H1 (cell line): ENCODE results near the gene KHDRBS2. TPM values are rescaled to one million over a fixed set of nuclear protein-coding genes. Genes with fewer than 3 reads are reported as not detected.

ENCODE experiments used
- CTCF ChIA-PET: fragments of 300-600 bp; sonication (Branson Sonifier 250); formaldehyde crosslinking; loops from one replicate; lab custom pipeline; 2021; ENCODE audit not compliant: partially characterized antibody; lab: Charles Lee
- POLR2A ChIA-PET: fragments of 300-600 bp; sonication (Branson Sonifier 250); formaldehyde crosslinking; loops from one replicate; lab custom pipeline; 2021; ENCODE audit warnings: inconsistent platforms; ENCODE audit not compliant: partially characterized antibody; lab: Charles Lee
- DNase-seq, 2 experiments: peaks; one replicate each; pipeline versions ENCODE4 v3.0.0 to v3.0.0-alpha.2; 2010 to 2022; ENCODE audit warnings: low spot score in 2 of 2, low read depth in 1 of 2, mixed read lengths in 1 of 2
- FAIRE-seq: peaks from 2 replicates; lab custom pipeline; 2011; peaks lifted over from hg19 to GRCh38; lab: Jason Lieb, UNC
- H2AFZ ChIP-seq: 2 replicates; pipeline ENCODE4 v1.8.1; 2012; ENCODE audit warnings: low read length, inconsistent platforms
- H2AK5ac ChIP-seq: 2 replicates; pipeline ENCODE4 v1.6.1; 2013; ENCODE audit warnings: low read depth, low read length
- H2BK120ac ChIP-seq: replicated peaks from 2 replicates; pipeline ENCODE3; 2013; ENCODE audit warnings: low read depth, low read length, inconsistent platforms
- H2BK12ac ChIP-seq: 2 replicates; pipeline ENCODE4 v1.6.1; 2013; ENCODE audit warnings: low read depth, low read length
- H2BK15ac ChIP-seq: 2 replicates; pipeline ENCODE4 v1.6.1; 2013; ENCODE audit warnings: low read length
- H2BK20ac ChIP-seq: 2 replicates; pipeline ENCODE4 v1.6.1; 2013; ENCODE audit warnings: low read length
- H2BK5ac ChIP-seq: 2 replicates; pipeline ENCODE4 v1.6.1; 2013; ENCODE audit warnings: low read depth, low read length
- H3K14ac ChIP-seq: 2 replicates; pipeline ENCODE4 v1.6.1; 2013; ENCODE audit warnings: inconsistent platforms; ENCODE audit not compliant: insufficient read length
- H3K18ac ChIP-seq: 2 replicates; pipeline ENCODE4 v1.6.1; 2013; ENCODE audit warnings: low read length; ENCODE audit errors: extremely low read depth
- H3K23ac ChIP-seq: 2 replicates; pipeline ENCODE4 v1.6.1; 2013; ENCODE audit warnings: inconsistent platforms; ENCODE audit not compliant: insufficient read length
- H3K23me2 ChIP-seq: 2 replicates; pipeline ENCODE4 v1.6.1; 2013; ENCODE audit warnings: low read depth, low read length
- H3K27ac ChIP-seq: 2 replicates; pipeline ENCODE4 v1.6.1; 2011; ENCODE audit warnings: low read depth, low read length, inconsistent platforms
- H3K27me3 ChIP-seq, 4 experiments: replicated peaks in 1 of 4; 1 replicate in 1 of 4; 2 replicates in 3 of 4; pipeline versions ENCODE4 v1.6.1 to v1.8.1; 2011 to 2013; ENCODE audit warnings: low read length in 3 of 4, mild to moderate bottlenecking in 3 of 4, inconsistent platforms in 2 of 4, mixed read lengths in 2 of 4, moderate library complexity in 1 of 4; ENCODE audit not compliant: control insufficient read depth in 3 of 4, insufficient read depth in 3 of 4; ENCODE audit errors: extremely low read depth in 1 of 4
- H3K36me3 ChIP-seq, 4 experiments: 2 replicates each; pipeline versions ENCODE4 v1.6.1 to v1.8.1; 2011 to 2013; ENCODE audit warnings: mild to moderate bottlenecking in 4 of 4, low read length in 3 of 4, moderate library complexity in 2 of 4, control low read depth in 1 of 4, inconsistent platforms in 1 of 4; ENCODE audit not compliant: insufficient read depth in 4 of 4, control insufficient read depth in 2 of 4
- H3K4ac ChIP-seq: replicated peaks from 2 replicates; pipeline ENCODE3; 2013; ENCODE audit warnings: low read length, low read depth, mixed read lengths, inconsistent platforms; ENCODE audit not compliant: insufficient read length
- H3K4me1 ChIP-seq, 4 experiments: replicated peaks in 1 of 4; 1 replicate in 1 of 4; 2 replicates in 3 of 4; pipeline versions ENCODE4 v1.6.1 to v1.8.1; 2011 to 2013; ENCODE audit warnings: low read length in 3 of 4, inconsistent platforms in 2 of 4, mixed read lengths in 1 of 4; ENCODE audit not compliant: insufficient read depth in 4 of 4, control insufficient read depth in 3 of 4
- H3K4me2 ChIP-seq, 2 experiments: 2 replicates each; pipeline versions ENCODE4 v1.6.1 to v1.8.1; 2011 to 2013; ENCODE audit warnings: low read depth in 2 of 2, low read length in 2 of 2, control low read depth in 1 of 2, inconsistent platforms in 1 of 2, mild to moderate bottlenecking in 1 of 2; ENCODE audit not compliant: insufficient read depth in 1 of 2
- H3K4me3 ChIP-seq, 4 experiments: fragments of 200-600, 300-600 bp in 1 of 4; sonication (generic), shearing (Covaris generic), sonication (Bioruptor Twin) in 1 of 4; 2 replicates each; pipeline versions ENCODE4 v1.5.1 to v1.8.1; 2011 to 2016; ENCODE audit warnings: low read length in 4 of 4, low read depth in 3 of 4, control low read depth in 2 of 4, inconsistent platforms in 2 of 4, mild to moderate bottlenecking in 2 of 4, mixed read lengths in 1 of 4, moderate library complexity in 1 of 4; ENCODE audit not compliant: insufficient read depth in 2 of 4; ENCODE audit errors: extremely low read depth in 1 of 4
- H3K56ac ChIP-seq: replicated peaks from 2 replicates; pipeline ENCODE3; 2013; ENCODE audit warnings: low read depth, mild to moderate bottlenecking, mixed read lengths, low read length, inconsistent platforms; ENCODE audit not compliant: insufficient read length
- H3K79me1 ChIP-seq: 2 replicates; pipeline ENCODE4 v1.6.1; 2013; ENCODE audit warnings: low read depth, low read length, control low read depth
- H3K79me2 ChIP-seq, 2 experiments: 2 replicates each; pipeline versions ENCODE4 v1.6.1 to v1.8.1; 2012 to 2013; ENCODE audit warnings: low read length in 2 of 2, mild to moderate bottlenecking in 2 of 2, inconsistent platforms in 1 of 2; ENCODE audit not compliant: insufficient read depth in 2 of 2, control insufficient read depth in 1 of 2
- H3K9ac ChIP-seq, 4 experiments: replicated peaks in 1 of 4; 1 replicate in 1 of 4; 2 replicates in 3 of 4; pipeline versions ENCODE4 v1.6.1 to v1.8.1; 2011 to 2013; ENCODE audit warnings: low read depth in 3 of 4, low read length in 3 of 4, control low read depth in 2 of 4, mild to moderate bottlenecking in 2 of 4, moderate library complexity in 2 of 4, inconsistent platforms in 1 of 4; ENCODE audit errors: extremely low read depth in 1 of 4
- H3K9me3 ChIP-seq, 2 experiments: 2 replicates each; pipeline versions ENCODE4 v1.6.1 to v1.8.1; 2012 to 2013; ENCODE audit warnings: mild to moderate bottlenecking in 2 of 2, moderate library complexity in 2 of 2, control low read depth in 1 of 2, inconsistent platforms in 1 of 2, low read depth in 1 of 2, low read length in 1 of 2, mixed read lengths in 1 of 2; ENCODE audit not compliant: insufficient read depth in 2 of 2
- H4K20me1 ChIP-seq, 2 experiments: replicated peaks in 1 of 2; 2 replicates each; pipeline versions ENCODE3 to v1.8.1; 2011 to 2013; ENCODE audit warnings: inconsistent platforms in 2 of 2, low read length in 2 of 2, mild to moderate bottlenecking in 1 of 2; ENCODE audit not compliant: insufficient read depth in 2 of 2, control insufficient read depth in 1 of 2
- H4K5ac ChIP-seq: 2 replicates; pipeline ENCODE4 v1.6.1; 2013; ENCODE audit warnings: low read length, low read depth, mixed read lengths, inconsistent platforms; ENCODE audit not compliant: insufficient read length
- H4K8ac ChIP-seq: 2 replicates; pipeline ENCODE4 v1.8.0; 2013; ENCODE audit warnings: mild to moderate bottlenecking, moderate library complexity, low read length, inconsistent platforms; ENCODE audit not compliant: insufficient read depth; ENCODE audit errors: extremely low read depth
- H4K91ac ChIP-seq: replicated peaks from 2 replicates; pipeline ENCODE3; 2013; ENCODE audit warnings: low read length, mixed read lengths, inconsistent platforms; ENCODE audit not compliant: insufficient read length
- FOSL1 ChIP-seq: IDR thresholded peaks from 2 replicates; pipeline ENCODE4 v1.6.1; 2011; ENCODE audit warnings: mild to moderate bottlenecking, low read depth, low read length, moderate library complexity; ENCODE audit not compliant: insufficient read depth
- POLR2AphosphoS5 ChIP-seq: IDR thresholded peaks from 2 replicates; pipeline ENCODE4 v1.6.1; 2011; ENCODE audit warnings: low read depth, low read length
- RBBP5 ChIP-seq: IDR thresholded peaks from 2 replicates; pipeline ENCODE4 v1.7.1; 2012; ENCODE audit warnings: low read depth, mild to moderate bottlenecking, inconsistent platforms, low read length, moderate library complexity, borderline replicate concordance
- SIN3A ChIP-seq, 2 experiments: IDR thresholded peaks in 1 of 2; conservative IDR thresholded peaks in 1 of 2; 2 replicates each; pipeline ENCODE4 v1.6.1; 2011 to 2012; ENCODE audit warnings: low read length in 2 of 2, improper control_type of control experiment in 1 of 2, low read depth in 1 of 2, mild to moderate bottlenecking in 1 of 2
- SIRT6 ChIP-seq: IDR thresholded peaks from one replicate; pipeline ENCODE4 v1.7.1; 2012; ENCODE audit warnings: low read length, inconsistent platforms
- WGBS, 2 experiments: shearing (Covaris generic) in 1 of 2; methylation state at CpG; one replicate each; pipeline versions ENCODE4 v1.1.6 to v1.1.7; 2013 to 2015; ENCODE audit warnings: low lambda C conversion rate in 2 of 2, mixed read lengths in 2 of 2, inconsistent platforms in 1 of 2, low coverage in 1 of 2, missing lambda C conversion rate in 1 of 2; ENCODE audit not compliant: insufficient replicate concordance in 2 of 2, insufficient coverage in 1 of 2, insufficient read length in 1 of 2; ENCODE audit errors: extremely low coverage in 1 of 2, missing lambda C conversion rate in 1 of 2; 5-methylcytosine and 5-hydroxymethylcytosine counted together
- polyA plus RNA-seq, 7 experiments: library from polyadenylated mRNA; depleted of rRNA in 3 of 7; stranded (reverse) in 5 of 7; unstranded in 2 of 7; fragments of >200 nt in 5 of 7; fragments of 200-250 nt in 2 of 7; gene quantifications; 1 replicate in 5 of 7; 2 replicates in 1 of 7; 4 replicates in 1 of 7; pipeline versions ENCODE4 v1.2.1 to v1.2.3, GENCODE V29; 2011 to 2013; ENCODE audit warnings: missing spikeins in 2 of 7, mixed read lengths in 2 of 7
- total RNA-seq: library from RNA; stranded (reverse); fragmentation: NEBNext Ultra II Directional; extraction: Animal tissue kit (Norgen Biotek cat#: 25700); gene quantifications from 2 replicates; pipeline ENCODE4 v1.2.1, GENCODE V29; 2021
- TF ChIP-seq, protein P1 (sequence below): IDR thresholded peaks from 2 replicates; pipeline ENCODE4 v1.6.1; 2012; ENCODE audit warnings: inconsistent platforms

The KHDRBS2 gene
- total and polyA plus RNA-seq, 2 of the 8 experiments (the other 6 are each of a cell fraction or from before 2014, with no cell fraction given), result 5.2 to 7.7 TPM

- 91% methylated on average over 1 of the region's 1 CpG; no CpG with 5 or more reads in 1 of the 2 experiments for WGBS, 2 experiments
- Histone ChIP-seq H2AK5ac (no peak overlapping the region), H2BK5ac (no peak overlapping the region), H3K23ac (no peak overlapping the region), H3K79me2 (no peaks in the 10 kb centered on the region), H3K9me3 (no peaks in the 10 kb centered on the region), H3K14ac (no peak overlapping the region), H2AFZ (no peak overlapping the region), H2BK12ac (no peak overlapping the region), H3K9ac (no peak overlapping the region), H3K56ac (no peak overlapping the region), H3K4me3 (no peak overlapping the region), H2BK15ac (no peak overlapping the region), H4K8ac (no peak overlapping the region), H3K18ac (no peak overlapping the region), H4K20me1 (no peaks in the 10 kb centered on the region), H3K4ac (no peak overlapping the region), H3K79me1 (no peaks in the 10 kb centered on the region), H3K23me2 (no peaks in the 10 kb centered on the region; the same call in 1 of the 2 replicates), H2BK20ac (no peak overlapping the region), H3K4me1 (0 out of 7 replicates have a peak, but pooled peaks cover 0 to 4% (median 0%) of the 10 kb centered on the region in 4 experiments), H4K5ac (no peak overlapping the region), H4K91ac (no peak overlapping the region), H3K36me3 (no peaks in the 10 kb centered on the region), H3K4me2 (no peak overlapping the region), H2BK120ac (no peak overlapping the region), H3K27ac (no peak overlapping the region), H3K27me3 (no peaks in the 10 kb centered on the region)
- ChIA-PET POLR2A (no interaction called here), CTCF (interaction anchor here (1.0 kb wide), 1 partner anchor 29 kb away, joined by 3 read pairs; no protein-coding TSS in a partner anchor)
- FAIRE-seq (no peak), DNase-seq (no peak)
- TF ChIP-seq SIRT6 (no peak), POLR2AphosphoS5 (no peak), SIN3A (conservative IDR thresholded peaks at IDR 0.05 in 1 of 2, IDR thresholded peaks at IDR 0.05 in 1 of 2; ENCODE audit: low read depth in 1 of 2, low read length in 2 of 2) (no peak), RBBP5 (no peak), FOSL1 (no peak)
- TF ChIP-seq, protein P1, sequence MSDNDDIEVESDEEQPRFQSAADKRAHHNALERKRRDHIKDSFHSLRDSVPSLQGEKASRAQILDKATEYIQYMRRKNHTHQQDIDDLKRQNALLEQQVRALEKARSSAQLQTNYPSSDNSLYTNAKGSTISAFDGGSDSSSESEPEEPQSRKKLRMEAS, result no peak
These were observed 636.2 kb downstream of the KHDRBS2 start for GRCh38 chr6:61649845-61650244.
